ENCODE data around the gene HAUS2.

Gene HAUS2

DNA sequence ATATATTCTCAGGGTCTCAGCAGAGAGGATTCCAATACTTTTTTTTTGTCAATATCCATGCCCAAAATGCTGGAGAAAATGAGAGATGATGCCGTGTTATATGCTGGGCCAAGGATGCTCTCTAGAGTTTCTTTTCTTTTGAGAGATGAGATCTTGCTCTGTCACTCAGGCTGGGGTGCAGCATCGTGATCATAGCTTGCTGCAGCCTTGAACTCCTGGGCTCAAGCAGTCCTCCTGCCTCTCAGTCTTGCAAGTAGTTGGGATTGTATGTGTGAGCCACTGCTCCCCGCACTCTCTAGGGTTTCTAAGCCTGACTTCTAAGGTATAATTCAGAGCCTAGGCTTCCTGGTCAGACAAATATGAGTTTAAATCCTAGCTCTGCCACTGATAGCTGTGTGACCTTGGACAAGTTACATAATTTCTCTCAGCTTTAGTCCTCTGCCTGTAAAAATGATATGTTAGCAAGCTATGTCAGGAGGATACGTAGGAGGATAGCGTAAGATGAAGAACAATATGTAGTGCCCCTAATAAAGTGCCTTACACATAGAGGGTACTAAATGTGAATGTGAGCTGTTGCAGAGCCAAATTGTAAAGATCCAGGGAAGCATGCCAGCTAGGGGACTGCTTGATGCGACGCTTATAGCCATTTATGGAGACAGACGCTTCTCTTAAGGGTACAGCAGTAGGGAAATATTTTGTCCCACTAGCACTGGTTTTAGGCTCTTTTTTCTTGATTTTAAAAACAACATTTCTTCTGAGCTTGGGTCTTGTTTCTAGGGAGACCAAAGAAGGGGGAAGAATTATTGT is 34.1 kb downstream of the HAUS2 start:
- H3K4me3 ChIP-seq (ENCODE audit: low read depth, low read length) = no peak overlapping the region
- TF ChIP-seq, protein P1, sequence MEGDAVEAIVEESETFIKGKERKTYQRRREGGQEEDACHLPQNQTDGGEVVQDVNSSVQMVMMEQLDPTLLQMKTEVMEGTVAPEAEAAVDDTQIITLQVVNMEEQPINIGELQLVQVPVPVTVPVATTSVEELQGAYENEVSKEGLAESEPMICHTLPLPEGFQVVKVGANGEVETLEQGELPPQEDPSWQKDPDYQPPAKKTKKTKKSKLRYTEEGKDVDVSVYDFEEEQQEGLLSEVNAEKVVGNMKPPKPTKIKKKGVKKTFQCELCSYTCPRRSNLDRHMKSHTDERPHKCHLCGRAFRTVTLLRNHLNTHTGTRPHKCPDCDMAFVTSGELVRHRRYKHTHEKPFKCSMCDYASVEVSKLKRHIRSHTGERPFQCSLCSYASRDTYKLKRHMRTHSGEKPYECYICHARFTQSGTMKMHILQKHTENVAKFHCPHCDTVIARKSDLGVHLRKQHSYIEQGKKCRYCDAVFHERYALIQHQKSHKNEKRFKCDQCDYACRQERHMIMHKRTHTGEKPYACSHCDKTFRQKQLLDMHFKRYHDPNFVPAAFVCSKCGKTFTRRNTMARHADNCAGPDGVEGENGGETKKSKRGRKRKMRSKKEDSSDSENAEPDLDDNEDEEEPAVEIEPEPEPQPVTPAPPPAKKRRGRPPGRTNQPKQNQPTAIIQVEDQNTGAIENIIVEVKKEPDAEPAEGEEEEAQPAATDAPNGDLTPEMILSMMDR (IDR thresholded peaks at IDR 0.05; ENCODE audit: low read depth, low read length) = no peak
- in situ Hi-C loops (cut with HindIII; ENCODE audit: low sequenced_read_pairs) = no loop called here
- DNase-seq (ENCODE audit: low read depth, low spot score) = no peak

DNA sequence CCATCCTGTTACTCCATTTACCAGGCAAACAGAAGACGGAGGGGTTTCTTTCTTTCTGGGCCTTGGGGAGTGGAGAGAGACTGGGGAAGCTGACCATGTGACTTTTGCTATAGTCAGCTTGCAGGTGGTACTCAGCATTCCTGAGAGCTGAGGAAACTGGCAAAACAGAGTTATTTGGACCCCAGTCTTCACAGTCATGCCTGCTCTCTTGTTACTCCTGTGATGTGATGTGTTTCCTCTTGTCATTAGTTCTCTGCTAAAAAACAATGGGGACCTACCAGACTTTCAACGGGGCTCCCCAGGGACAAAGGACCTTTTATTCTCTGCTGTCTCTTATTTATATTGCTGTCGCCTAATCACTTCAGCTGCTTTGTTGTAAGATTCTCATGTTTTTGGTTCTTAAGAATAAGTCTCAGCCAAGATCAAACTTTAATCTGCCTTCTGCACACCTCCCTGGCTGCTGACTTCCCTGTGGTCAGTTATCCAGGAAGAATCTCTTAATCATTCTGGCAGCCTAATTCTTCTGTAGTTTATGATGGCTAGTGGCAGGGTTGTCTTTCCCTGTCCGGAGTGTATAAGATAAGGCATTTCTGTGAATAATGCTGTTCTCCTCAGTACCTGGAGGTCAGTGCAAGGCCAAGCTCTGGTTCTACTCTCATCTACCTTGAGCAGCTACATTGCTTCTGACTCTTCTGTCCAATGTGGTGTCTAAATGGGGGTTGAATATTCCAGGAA is 35.6 kb downstream of the HAUS2 start:
- H3K4me3 ChIP-seq (ENCODE audit: low read depth, low read length) = no peak overlapping the region
- TF ChIP-seq, protein P1 (IDR thresholded peaks at IDR 0.05; ENCODE audit: low read depth, low read length) = no peak
- in situ Hi-C loops (cut with HindIII; ENCODE audit: low sequenced_read_pairs) = no loop called here

DNA sequence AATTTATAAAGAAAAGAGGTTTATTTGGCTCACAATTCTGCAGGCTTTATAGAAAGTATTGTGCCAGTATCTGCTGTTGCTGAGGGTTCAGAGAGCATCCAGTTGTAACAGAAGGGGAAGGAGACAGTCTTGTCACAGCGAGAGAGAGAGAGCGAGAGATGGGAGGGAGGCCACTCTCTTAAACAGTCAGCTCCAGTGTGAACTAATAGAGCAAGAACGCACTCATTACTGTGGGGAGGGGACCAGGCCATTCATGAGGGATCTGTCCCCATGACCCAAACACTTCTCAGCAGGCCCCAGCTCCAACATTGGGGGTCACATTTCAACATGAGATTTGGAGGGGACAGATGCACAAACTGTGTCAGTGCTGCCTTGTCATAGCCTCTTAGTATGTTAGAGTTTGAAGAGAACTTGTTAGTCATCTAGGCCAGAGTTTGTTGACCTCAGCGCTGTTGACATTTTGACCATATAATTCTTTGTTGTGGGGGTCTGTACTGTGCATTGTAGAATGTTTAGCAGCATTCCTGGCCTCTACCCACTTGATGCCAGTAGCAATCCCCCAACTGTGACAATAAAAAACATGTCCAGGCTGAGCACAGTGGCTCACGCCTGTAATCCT is 42.1 kb downstream of the HAUS2 start:
- in situ Hi-C loops (cut with HindIII; ENCODE audit: low sequenced_read_pairs) = no loop called here
- no peak overlapping the region for H3K4me3 ChIP-seq (ENCODE audit: low read depth, low read length)
- TF ChIP-seq, protein P1 (IDR thresholded peaks at IDR 0.05; ENCODE audit: low read depth, low read length) = no peak

More for the DNA sequence above, 35.6 kb downstream of the HAUS2 start:
- DNase-seq (ENCODE audit: low read depth, low spot score) = peak; percentile 10

DNA sequence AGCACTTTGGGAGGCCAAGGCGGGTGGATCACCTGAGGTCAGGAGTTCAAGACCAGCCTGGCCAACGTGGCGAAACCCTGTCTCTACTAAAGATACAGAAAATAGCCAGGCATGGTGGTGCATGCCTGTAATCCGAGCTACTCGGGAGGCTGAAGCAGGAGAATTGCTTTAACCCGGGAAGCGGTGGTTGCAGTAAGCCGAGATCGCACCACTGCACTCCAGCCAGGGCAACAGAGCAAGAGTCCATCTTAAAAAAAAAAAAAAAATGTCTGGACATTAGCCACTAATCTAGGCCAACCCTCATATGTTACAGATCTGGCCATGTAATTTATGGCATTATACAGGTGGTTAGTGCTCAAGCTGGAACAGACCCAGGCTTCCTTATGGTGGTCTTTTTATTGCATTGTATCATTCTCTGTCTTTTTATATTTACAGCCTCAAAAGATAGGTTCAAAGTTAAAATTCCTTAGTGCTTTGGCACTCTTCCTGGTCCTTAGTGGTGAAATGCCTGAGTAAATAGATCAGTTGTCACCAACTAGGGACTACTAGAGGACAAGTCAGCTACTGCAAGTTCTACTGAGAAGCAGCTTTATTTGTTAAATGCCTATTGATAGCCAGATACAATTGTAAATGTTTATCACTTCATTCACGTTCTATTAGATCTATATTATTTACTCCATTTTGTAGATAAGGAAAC is 42.7 kb downstream of the HAUS2 start:
- TF ChIP-seq, protein P1 (IDR thresholded peaks at IDR 0.05; ENCODE audit: low read depth, low read length) = peak; percentile 31
- no peak overlapping the region for H3K4me3 ChIP-seq (ENCODE audit: low read depth, low read length)
- DNase-seq (ENCODE audit: low read depth, low spot score) = peak; percentile 67
- in situ Hi-C loops (cut with HindIII; ENCODE audit: low sequenced_read_pairs) = no loop called here

More for the DNA sequence above, 42.1 kb downstream of the HAUS2 start:
- no peak for DNase-seq (ENCODE audit: low read depth, low spot score)

DNA sequence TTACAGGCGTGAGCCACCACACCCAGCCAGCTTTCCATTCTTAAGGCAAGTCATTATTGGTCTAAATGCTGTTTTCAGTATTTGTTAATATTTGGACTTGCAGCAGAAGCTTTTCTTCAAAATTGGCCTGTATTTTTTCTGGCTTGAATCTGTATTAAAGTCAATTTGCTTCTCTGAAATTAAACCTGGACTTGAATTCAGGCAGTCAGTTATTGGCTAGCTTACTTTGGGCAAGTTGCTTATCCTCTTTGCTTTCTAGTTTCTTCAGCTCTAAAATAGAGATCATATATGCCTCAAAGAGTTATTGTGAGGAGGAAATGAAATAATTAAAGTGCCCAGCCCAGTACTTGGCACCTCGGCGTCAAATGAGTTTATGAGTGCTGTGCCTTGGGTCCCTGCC is 44.1 kb downstream of the HAUS2 start:
- no peak overlapping the region for H3K4me3 ChIP-seq (ENCODE audit: low read depth, low read length)
- no peak for DNase-seq (ENCODE audit: low read depth, low spot score)
- TF ChIP-seq, protein P1 (IDR thresholded peaks at IDR 0.05; ENCODE audit: low read depth, low read length) = no peak
- in situ Hi-C loops (cut with HindIII; ENCODE audit: low sequenced_read_pairs) = no loop called here

DNA sequence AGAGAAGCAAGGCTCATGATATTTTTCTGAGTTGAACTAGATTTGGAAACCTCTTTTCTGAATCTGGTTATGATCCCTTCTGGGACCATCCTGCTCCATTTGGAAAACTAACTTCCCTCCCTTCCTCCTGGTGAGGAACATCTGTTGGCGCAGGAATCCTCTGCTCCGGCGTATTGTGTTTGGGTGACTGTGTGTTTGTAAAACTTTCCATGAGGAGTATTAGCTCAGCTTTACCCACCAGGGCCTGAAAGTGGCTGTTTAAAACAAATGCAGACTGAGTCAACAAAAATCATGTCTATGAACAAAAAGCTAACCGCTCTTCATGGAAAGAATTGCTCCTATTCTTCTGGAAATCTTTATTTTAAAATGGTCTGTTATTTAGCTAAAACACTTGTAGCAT is 44.5 kb downstream of the HAUS2 start:
- no peak for DNase-seq (ENCODE audit: low read depth, low spot score)
- in situ Hi-C loops (cut with HindIII; ENCODE audit: low sequenced_read_pairs) = no loop called here

More for the DNA sequence above, 44.5 kb downstream of the HAUS2 start:
- TF ChIP-seq, protein P1 (IDR thresholded peaks at IDR 0.05; ENCODE audit: low read depth, low read length) = no peak
- no peak overlapping the region for H3K4me3 ChIP-seq (ENCODE audit: low read depth, low read length)
